ENCODE results near the gene MATN4. TPM values are rescaled to one million over a fixed set of nuclear protein-coding genes. Genes with fewer than 3 reads are reported as not detected.

MATN4 gene
- total RNA-seq, 4 donors from 2014 or later: not detected

DNA sequence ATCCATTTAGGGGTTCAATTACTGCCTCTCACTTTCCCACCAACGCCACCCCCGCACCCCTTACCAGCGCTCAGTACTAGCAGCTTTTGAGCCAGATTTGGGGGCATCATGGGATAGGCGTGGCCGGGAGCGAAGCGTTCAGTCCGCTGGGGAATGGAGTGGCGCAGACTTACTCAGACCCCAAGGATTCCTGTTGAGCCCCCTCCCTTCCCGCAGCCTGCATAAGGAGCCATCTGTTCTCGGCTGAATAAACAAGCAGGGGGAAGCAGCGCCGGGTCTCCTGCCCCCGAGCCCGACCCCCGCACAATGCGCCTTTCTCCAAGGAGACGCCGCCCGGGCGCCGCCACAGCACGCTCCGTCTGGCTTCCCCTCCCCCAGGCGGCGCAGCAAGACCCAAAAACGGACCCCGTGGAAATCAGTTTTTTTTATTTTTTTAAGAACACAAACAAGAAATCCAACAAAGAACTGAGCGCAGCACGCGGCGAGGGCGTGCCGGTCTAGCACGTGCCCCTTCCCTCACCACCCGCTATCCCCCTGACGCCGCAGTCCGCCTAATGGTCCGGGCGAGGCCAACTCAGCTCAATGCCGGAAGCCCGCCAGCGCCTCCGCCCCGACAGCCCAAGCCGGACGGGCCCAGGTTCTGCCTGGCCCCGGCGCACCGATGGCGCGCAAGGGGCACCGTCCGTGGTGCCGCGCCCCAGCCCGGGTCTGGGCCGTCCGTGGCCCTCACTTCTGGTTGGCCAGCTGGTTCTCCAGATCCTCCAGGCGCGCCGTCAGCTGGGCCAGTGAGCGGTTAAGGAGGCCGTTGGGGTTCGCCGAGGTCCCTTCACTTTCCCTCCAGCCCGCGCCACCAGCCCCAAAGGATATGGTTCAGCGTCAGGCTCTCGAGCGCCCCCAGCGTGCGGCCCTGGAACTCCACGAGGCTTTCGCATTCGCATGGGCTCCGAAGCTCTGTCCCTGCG, 14.8 kb downstream of the MATN4 start:
- H3K4me3 ChIP-seq: peak overlapping the region; percentile 36 to 60 (median 50)
- intact Hi-C loops (cut with DNase I; ENCODE audit: low total_unique reads): loop anchor here (10.0 kb wide), 1 partner anchor 239 kb away; no protein-coding TSS in a partner anchor

DNA sequence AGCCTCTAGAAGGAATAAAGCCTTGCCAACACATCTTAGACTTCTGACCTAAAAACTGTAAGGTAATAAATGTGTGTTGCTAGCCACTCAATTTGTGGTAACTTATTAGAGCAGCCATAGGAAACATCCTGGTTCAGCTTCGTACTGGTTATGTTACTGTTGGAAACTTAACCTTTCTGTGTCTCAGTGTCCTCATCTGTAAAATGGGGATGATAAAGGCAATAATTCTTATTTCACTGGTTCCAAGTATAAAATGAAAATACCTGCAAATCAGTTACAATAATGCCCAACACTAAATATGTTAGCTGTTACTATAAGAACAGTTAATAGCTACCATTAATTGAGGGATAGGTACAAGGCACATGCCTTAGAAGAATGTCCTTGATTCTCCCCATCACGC, 15.8 kb downstream of the MATN4 start:
- no peak for TF ChIP-seq CTCF (IDR thresholded peaks at IDR 0.05)
- in situ Hi-C loops (cut with MboI; ENCODE audit: low pct_ligation_motif_present in 1 of 4, low pct_unique_long_range_greater_than_20kb in 1 of 4, low sequenced_read_pairs in 3 of 4): loop anchor here in 2 of 4 donors (25.0 kb wide), 3 partner anchors 180 to 280 kb away; partner anchors contain the start of genes KCNS1 (in 1 of the 2), WFDC12 (in 1 of the 2) and WFDC5 (in 1 of the 2)
- 74 to 79% methylated on average over 2 of the region's 2 CpGs for WGBS, 2 donors (ENCODE audit: low coverage in 1 of 2)

More for the DNA sequence above, 14.8 kb downstream of the MATN4 start:
- 6 to 13% methylated on average over 9 to 63 of the region's 79 CpGs for WGBS, 2 donors (ENCODE audit: low coverage in 1 of 2)
- Histone ChIP-seq H3K9me3 (no peaks in the 10 kb centered on the region), H3K36me3 (no peaks in the 10 kb centered on the region), H3K27me3 (peaks cover 21% of the 10 kb centered on the region), H3K4me1 (peaks cover 0 to 18% (median 10%) of the 10 kb centered on the region in 4 donors), H3K27ac (peak overlapping the region; percentile 36 to 65 (median 48))
- in situ Hi-C loops (cut with MboI; ENCODE audit: low pct_ligation_motif_present in 1 of 4, low pct_unique_long_range_greater_than_20kb in 1 of 4, low sequenced_read_pairs in 3 of 4): loop anchor here in 2 of 4 donors (25.0 kb wide), 3 partner anchors 181 to 281 kb away; partner anchors contain the start of genes KCNS1 (in 1 of the 2), WFDC12 (in 1 of the 2) and WFDC5 (in 1 of the 2)
- DNase-seq: peak; percentile 89
- TF ChIP-seq EP300 (IDR thresholded peaks at IDR 0.05; ENCODE audit: low read depth) (no peak), POLR2A (IDR thresholded peaks at IDR 0.05) (no peak), POLR2AphosphoS5 (IDR thresholded peaks at IDR 0.05) (peak in 1 of 3 donors; percentile 18), CTCF (IDR thresholded peaks at IDR 0.05) (peak; percentile 88 to 99 (median 97))

DNA sequence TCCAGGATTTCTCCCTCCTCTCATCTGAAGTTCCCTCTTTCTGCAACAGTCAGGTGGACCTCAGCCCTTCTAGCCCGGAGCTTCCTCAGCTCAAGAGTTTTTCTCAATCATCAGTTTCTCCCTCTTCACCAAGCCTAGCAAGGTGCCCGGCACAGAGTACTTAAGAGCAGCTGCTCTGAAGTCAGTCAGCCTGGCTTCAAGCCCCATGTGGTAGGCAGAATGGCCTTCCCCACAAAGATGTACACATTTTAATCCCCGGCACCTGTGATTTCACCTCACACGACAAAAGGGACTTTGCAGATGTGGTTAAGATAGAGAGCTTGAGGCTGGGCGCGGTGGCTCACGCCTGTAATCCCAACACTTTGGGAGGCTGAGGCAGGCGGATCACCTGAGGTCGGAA, 16.6 kb downstream of the MATN4 start:
- no peak overlapping the region for H3K27ac ChIP-seq
- intact Hi-C loops (cut with DNase I; ENCODE audit: low total_unique reads) (loop anchor here (10.0 kb wide), 1 partner anchor 237 kb away; no protein-coding TSS in a partner anchor), in situ Hi-C loops (cut with MboI; ENCODE audit: low pct_ligation_motif_present in 1 of 4, low pct_unique_long_range_greater_than_20kb in 1 of 4, low sequenced_read_pairs in 3 of 4) (loop anchor here in 2 of 4 donors (25.0 kb wide), 3 partner anchors 179 to 279 kb away; partner anchors contain the start of genes KCNS1 (in 1 of the 2), WFDC12 (in 1 of the 2) and WFDC5 (in 1 of the 2))
- H3K4me3 ChIP-seq: no peak overlapping the region
- H3K27me3 ChIP-seq: peaks cover 13% of the 10 kb centered on the region
- TF ChIP-seq POLR2A (IDR thresholded peaks at IDR 0.05): no peak
- no peak for TF ChIP-seq CTCF (IDR thresholded peaks at IDR 0.05)
- TF ChIP-seq POLR2AphosphoS5 (IDR thresholded peaks at IDR 0.05): no peak
- no peak for TF ChIP-seq EP300 (IDR thresholded peaks at IDR 0.05; ENCODE audit: low read depth)
- peaks cover 0 to 18% (median 10%) of the 10 kb centered on the region in 4 donors for H3K4me1 ChIP-seq
- DNase-seq: no peak
- H3K36me3 ChIP-seq: no peaks in the 10 kb centered on the region
- no peaks in the 10 kb centered on the region for H3K9me3 ChIP-seq
- WGBS, 2 donors (ENCODE audit: low coverage in 1 of 2): 50 to 87% methylated on average over 1 to 9 of the region's 9 CpGs

More for the DNA sequence above, 15.8 kb downstream of the MATN4 start:
- no peak overlapping the region for H3K27ac ChIP-seq
- H3K4me3 ChIP-seq: no peak overlapping the region
- H3K4me1 ChIP-seq: peaks cover 0 to 18% (median 10%) of the 10 kb centered on the region in 4 donors
- H3K9me3 ChIP-seq: no peaks in the 10 kb centered on the region
- H3K27me3 ChIP-seq: peaks cover 15% of the 10 kb centered on the region
- DNase-seq: no peak
- no peaks in the 10 kb centered on the region for H3K36me3 ChIP-seq
- intact Hi-C loops (cut with DNase I; ENCODE audit: low total_unique reads): loop anchor here (10.0 kb wide), 1 partner anchor 238 kb away; no protein-coding TSS in a partner anchor

Measured in transverse colon (tissue), 4 donors.